HEK293T (cell line): ENCODE measurements around the gene MPEG1.

Source experiments
- CTCF ChIA-PET: fragments of 350-600 bp; formaldehyde crosslinking; extraction: SDS; loops from one replicate; lab custom pipeline; 2021; ENCODE audit warnings: antibody characterized with exemption, inconsistent platforms; lab: Yijun Ruan, JAX
- POLR2A ChIA-PET: fragments of 350-600 bp; formaldehyde crosslinking; extraction: SDS; loops from one replicate; lab custom pipeline; 2020; ENCODE audit warnings: antibody characterized with exemption, inconsistent platforms; lab: Yijun Ruan, JAX
- DNase-seq: peaks from one replicate; pipeline ENCODE4 v3.0.0; 2012; ENCODE audit warnings: mixed read lengths; ENCODE audit errors: extremely low spot score
- ARNT ChIP-seq: fragments of 450-650 bp; IDR thresholded peaks from 2 replicates; pipeline ENCODE4 v1.6.1; 2017; ENCODE audit warnings: mild to moderate bottlenecking
- BHLHE40 ChIP-seq: fragments of 450-650 bp; IDR thresholded peaks from 2 replicates; pipeline ENCODE4 v1.6.1; 2016; ENCODE audit warnings: mild to moderate bottlenecking, moderate library complexity, borderline replicate concordance
- CTBP1 ChIP-seq: fragments of 450-650 bp; IDR thresholded peaks from 2 replicates; pipeline ENCODE4 v1.6.1; 2016; ENCODE audit warnings: borderline replicate concordance
- ELF4 ChIP-seq: fragments of 450-650 bp; IDR thresholded peaks from 2 replicates; pipeline ENCODE4 v1.6.1; 2017; ENCODE audit warnings: antibody characterized with exemption
- FOXA1 ChIP-seq: fragments of 450-650 bp; IDR thresholded peaks from 2 replicates; pipeline ENCODE4 v1.6.1; 2016; ENCODE audit warnings: mild to moderate bottlenecking
- FOXK2 ChIP-seq: fragments of 450-650 bp; IDR thresholded peaks from 2 replicates; pipeline ENCODE4 v1.6.1; 2016; ENCODE audit warnings: mild to moderate bottlenecking
- FOXM1 ChIP-seq: fragments of 450-650 bp; IDR thresholded peaks from 2 replicates; pipeline ENCODE4 v1.6.1; 2017; ENCODE audit warnings: mild to moderate bottlenecking, borderline replicate concordance
- HDGF ChIP-seq: fragments of 450-650 bp; IDR thresholded peaks from 2 replicates; pipeline ENCODE4 v1.6.1; 2017; ENCODE audit warnings: antibody characterized with exemption, borderline replicate concordance
- L3MBTL2 ChIP-seq: fragments of 450-650 bp; conservative IDR thresholded peaks from 2 replicates; pipeline ENCODE4 v1.6.1; 2016; ENCODE audit warnings: mild to moderate bottlenecking
- LEF1 ChIP-seq: fragments of 450-650 bp; IDR thresholded peaks from 2 replicates; pipeline ENCODE4 v1.6.1; 2017; ENCODE audit warnings: mild to moderate bottlenecking, borderline replicate concordance
- NFRKB ChIP-seq: fragments of 450-650 bp; IDR thresholded peaks from 2 replicates; pipeline ENCODE4 v1.6.1; 2016; ENCODE audit warnings: mild to moderate bottlenecking, moderate library complexity
- PKNOX1 ChIP-seq: fragments of 450-650 bp; IDR thresholded peaks from 2 replicates; pipeline ENCODE4 v1.6.1; 2016
- SP1 ChIP-seq: fragments of 450-650 bp; IDR thresholded peaks from 2 replicates; pipeline ENCODE4 v1.6.1; 2017
- SUZ12 ChIP-seq: fragments of 450-650 bp; IDR thresholded peaks from 2 replicates; pipeline ENCODE4 v1.6.1; 2016; ENCODE audit warnings: mild to moderate bottlenecking
- TARDBP ChIP-seq: fragments of 450-650 bp; IDR thresholded peaks from 2 replicates; pipeline ENCODE4 v1.6.1; 2016
- ZNF384 ChIP-seq: fragments of 450-650 bp; IDR thresholded peaks from 2 replicates; pipeline ENCODE4 v1.6.1; 2016

The MPEG1 gene

GRCh38 chr11:59181746-59182456, 30.8 kb downstream of the MPEG1 start:
- ChIA-PET CTCF (no interaction called here), POLR2A (no interaction called here)
- TF ChIP-seq ELF4 (no peak), LEF1 (no peak), FOXM1 (no peak), BHLHE40 (no peak), ARNT (no peak), NFRKB (no peak), CTBP1 (no peak), PKNOX1 (no peak), SUZ12 (no peak), FOXA1 (no peak), HDGF (no peak), FOXK2 (no peak), ZNF384 (no peak), SP1 (no peak), TARDBP (no peak), L3MBTL2 (no peak)

GRCh38 chr11:59180907-59181306, 31.8 kb downstream of the MPEG1 start:
- ChIA-PET CTCF (no interaction called here), POLR2A (no interaction called here)
- TF ChIP-seq L3MBTL2, result no peak
- no peak for TF ChIP-seq HDGF
- TF ChIP-seq TARDBP, result no peak
- no peak for TF ChIP-seq NFRKB
- TF ChIP-seq SP1, result no peak
- no peak for TF ChIP-seq BHLHE40
- no peak for TF ChIP-seq ZNF384
- TF ChIP-seq FOXA1, result no peak
- TF ChIP-seq FOXK2, result no peak
- TF ChIP-seq CTBP1, result no peak
- no peak for TF ChIP-seq SUZ12
- no peak for TF ChIP-seq FOXM1
- no peak for TF ChIP-seq ARNT
- no peak for TF ChIP-seq PKNOX1
- no peak for TF ChIP-seq LEF1
- no peak for TF ChIP-seq ELF4
- DNase-seq, result no peak

More at GRCh38 chr11:59181746-59182456, 30.8 kb downstream of the MPEG1 start:
- DNase-seq, result no peak

- TF ChIP-seq ARNT, result no peak
- TF ChIP-seq CTBP1, result no peak
- TF ChIP-seq BHLHE40, result no peak
- no peak for TF ChIP-seq HDGF
- no peak for TF ChIP-seq SUZ12
- TF ChIP-seq ELF4, result no peak
- no peak for TF ChIP-seq TARDBP
- TF ChIP-seq FOXK2, result no peak
- TF ChIP-seq ZNF384, result no peak
- no peak for TF ChIP-seq SP1
- TF ChIP-seq L3MBTL2, result no peak
- no peak for TF ChIP-seq NFRKB
- TF ChIP-seq FOXM1, result no peak
- no peak for TF ChIP-seq LEF1
- TF ChIP-seq FOXA1, result no peak
- no peak for TF ChIP-seq PKNOX1
- no peak for DNase-seq
- POLR2A ChIA-PET, result no interaction called here
- CTCF ChIA-PET, result no interaction called here
These were observed 32.5 kb downstream of the MPEG1 start for GRCh38 chr11:59180168-59180776.

- TF ChIP-seq FOXK2 (no peak), FOXM1 (no peak), SUZ12 (no peak), CTBP1 (no peak), NFRKB (no peak), SP1 (no peak), PKNOX1 (no peak), BHLHE40 (no peak), L3MBTL2 (no peak), TARDBP (no peak), HDGF (no peak), ARNT (no peak), ELF4 (no peak), ZNF384 (no peak), LEF1 (no peak)
- DNase-seq, result no peak
- ChIA-PET POLR2A (no interaction called here), CTCF (no interaction called here)
These were observed 33.6 kb downstream of the MPEG1 start for GRCh38 chr11:59179121-59179520.

GRCh38 chr11:59178402-59178801, 34.3 kb downstream of the MPEG1 start:
- TF ChIP-seq LEF1, result no peak
- DNase-seq, result no peak
- ChIA-PET POLR2A (no interaction called here), CTCF (no interaction called here)
